ENCODE data around the gene ARHGEF33.
A peak's percentile ranks its signal among the peaks of the same experiment; 100 is the strongest.

Gene ARHGEF33

GRCh38 chr2:38966006-38966405 lies 76.3 kb downstream of the ARHGEF33 start:
- no peak for DNase-seq

GRCh38 chr2:38966678-38967077 lies 77.0 kb downstream of the ARHGEF33 start:
- no peak for DNase-seq

DNA sequence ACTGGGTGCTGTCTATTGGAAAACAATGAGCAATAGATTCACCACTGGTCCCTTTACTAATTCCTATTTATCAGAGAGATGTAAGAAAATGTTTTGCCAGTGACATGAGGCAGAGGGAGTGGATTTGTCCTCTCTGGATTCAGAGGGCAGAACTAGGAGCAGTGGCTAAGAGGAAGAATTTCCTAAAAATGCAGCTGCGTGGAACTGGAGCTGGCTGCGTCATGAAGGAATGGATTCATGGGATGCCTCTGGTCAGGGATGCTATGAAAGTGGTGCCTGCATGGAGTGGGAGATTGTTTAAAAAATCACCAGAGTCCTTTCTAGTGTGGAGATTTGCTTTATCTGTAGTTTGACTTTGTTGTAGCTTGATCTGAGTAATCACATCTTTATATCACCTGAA lies 78.3 kb downstream of the ARHGEF33 start:
- no peak for DNase-seq

DNA sequence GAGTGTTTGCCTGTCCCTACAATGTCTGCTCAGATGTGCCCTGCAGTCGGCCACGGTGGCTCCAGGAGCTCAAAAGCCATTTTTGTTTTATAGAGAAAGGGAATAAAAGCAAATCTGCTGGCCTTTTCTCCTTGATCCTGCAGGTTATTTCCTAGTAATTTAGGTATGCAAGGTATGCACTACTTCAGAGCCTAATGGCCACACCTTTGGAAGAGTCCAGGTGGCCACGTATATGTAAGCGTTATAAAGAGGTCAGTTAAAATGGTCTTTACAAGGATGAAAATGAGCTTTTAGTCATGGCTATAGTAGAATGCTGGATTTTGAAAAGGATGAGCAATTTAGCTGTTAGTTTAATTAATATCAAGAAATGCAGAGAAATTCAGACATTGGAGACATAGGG lies 81.7 kb downstream of the ARHGEF33 start:
- DNase-seq, result no peak

DNA sequence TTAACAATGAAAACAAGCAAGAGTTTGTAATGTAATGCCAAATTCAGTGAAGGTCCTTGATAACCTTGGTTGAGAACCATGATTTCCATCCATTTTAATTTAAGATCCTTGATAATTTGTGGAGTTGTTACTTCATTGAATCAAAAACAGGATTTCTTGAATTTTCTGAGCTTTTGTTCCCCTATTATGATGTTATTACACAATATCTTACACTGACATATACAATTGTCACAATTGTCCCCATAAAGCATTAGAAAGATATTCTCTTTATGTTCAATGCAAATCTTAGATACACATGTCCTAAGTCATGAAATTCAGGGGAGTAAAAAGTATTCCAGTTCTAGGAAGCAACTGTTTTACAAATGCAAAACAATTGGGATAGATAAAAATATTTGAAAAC lies 83.6 kb downstream of the ARHGEF33 start:
- no peak for DNase-seq

DNA sequence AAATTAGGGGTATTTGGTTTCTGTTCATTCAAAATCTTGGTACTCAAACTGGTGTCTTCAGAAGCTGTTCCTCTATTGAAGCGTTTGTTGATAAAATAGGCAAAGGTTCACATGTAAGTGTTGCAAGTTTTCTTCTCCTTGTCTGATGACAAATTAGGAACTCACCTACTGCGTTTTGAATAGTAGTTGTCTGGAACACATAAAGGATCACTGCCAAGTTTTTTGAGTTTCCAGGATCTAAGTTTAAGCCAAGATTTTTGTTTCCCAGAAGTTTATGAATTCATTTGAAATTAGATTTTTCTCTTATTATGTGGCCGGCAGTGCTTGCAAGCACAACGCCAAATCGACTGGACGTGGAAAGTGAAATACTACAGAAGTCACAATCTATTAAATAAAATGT lies 85.4 kb downstream of the ARHGEF33 start:
- DNase-seq, result no peak

- DNase-seq, result no peak
These were observed 87.4 kb downstream of the ARHGEF33 start for GRCh38 chr2:38977047-38977446.

DNA sequence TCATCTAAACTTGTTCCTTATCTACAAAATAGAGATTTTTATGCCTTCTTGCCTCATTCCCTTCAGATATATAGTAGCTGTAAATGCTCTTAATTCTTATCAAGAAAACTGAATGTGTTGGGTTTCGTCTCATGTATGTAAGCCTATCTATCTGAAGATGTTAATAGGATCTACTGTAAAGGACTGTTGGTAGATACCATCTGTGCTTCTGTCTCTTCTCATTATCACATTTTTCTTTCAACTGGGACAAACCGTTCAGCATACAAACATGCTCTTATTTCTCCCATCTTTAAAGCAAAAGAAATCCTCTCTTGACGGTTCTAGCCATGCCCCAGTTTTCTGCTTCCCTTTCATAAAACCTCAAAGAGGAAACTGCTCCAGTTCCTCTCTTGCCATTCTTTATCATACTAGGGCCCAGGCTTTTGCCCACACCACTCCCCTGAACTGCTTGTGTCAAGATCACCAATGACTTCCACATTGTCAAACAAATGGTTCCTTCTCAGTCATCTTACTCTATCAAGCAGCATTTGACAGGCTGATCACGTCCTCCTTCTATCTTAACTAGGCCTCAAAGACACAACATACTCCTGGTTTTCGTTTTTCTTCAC lies 88.7 kb downstream of the ARHGEF33 start:
- DNase-seq, result no peak

DNA sequence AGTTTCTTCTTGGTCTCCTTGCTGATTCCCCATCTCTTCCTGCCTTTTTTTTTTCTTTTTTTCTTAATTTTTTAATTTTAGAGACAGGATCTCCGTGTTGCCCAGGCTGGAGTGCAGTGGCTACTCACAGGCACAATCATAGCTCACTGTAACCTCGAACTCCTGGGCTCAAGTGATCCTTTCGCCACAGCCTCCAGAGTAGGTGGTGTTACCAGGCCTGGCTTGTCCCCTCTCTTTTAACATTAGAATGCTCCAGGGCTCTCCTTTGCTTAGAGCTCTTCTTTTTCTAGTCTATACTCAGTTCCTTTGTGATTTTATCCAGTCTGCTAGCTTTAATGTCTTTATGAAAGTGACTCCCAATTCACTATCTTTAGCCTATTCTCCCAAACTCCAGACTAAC lies 89.2 kb downstream of the ARHGEF33 start:
- no peak for DNase-seq

GRCh38 chr2:38981003-38981669 lies 91.5 kb downstream of the ARHGEF33 start:
- no peak for DNase-seq

DNA sequence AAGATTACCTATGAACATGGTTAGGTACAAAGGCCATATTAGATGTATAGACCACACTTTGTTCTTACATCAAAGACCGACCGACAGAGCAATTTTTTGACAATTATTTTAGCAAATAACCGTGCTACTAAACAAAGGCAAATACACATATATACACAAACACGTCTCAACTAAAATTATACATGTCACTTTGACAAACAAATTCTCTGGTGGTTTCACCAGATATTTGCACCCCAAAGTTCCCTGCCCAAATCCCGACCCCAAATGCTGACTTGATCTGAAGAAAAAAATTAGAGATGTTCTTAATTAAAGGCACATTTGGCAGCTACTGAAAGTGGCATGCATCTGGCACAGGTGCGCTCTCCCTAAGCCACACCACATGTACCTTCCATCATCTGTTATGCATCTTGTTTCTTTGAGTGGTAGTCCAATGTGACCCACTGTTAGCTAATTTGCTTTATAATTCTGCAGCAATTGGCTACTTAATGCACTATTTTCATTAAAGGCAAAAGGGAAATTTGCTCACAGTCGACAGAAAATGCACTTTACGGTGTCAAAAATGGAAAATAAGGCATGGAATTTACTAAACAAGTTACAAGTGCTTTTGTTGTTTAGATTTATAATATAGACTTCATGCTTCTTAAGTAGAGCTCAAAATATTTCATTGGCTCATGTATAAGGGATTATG lies 92.1 kb downstream of the ARHGEF33 start:
- DNase-seq, result no peak

DNA sequence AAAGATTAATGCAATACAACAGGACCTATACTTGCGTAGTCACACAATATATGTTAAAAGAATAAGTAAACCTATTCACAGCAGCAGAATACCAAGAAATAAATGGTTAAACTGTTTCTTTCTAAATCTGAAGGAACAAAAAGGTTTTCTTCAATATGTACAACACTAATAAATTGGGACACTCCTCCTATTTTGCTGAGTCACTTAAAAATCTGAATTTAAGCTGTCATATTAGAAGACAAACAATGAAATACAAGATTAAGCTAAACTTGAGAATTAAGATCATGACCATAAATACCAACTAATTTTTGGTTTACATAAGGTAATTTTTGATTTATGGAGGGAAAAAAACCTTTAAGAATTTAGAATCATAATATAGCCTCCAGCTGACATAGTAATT lies 92.8 kb downstream of the ARHGEF33 start:
- DNase-seq, result no peak

- DNase-seq, result no peak
These were observed 99.0 kb downstream of the ARHGEF33 start for GRCh38 chr2:38988716-38989115.

DNA sequence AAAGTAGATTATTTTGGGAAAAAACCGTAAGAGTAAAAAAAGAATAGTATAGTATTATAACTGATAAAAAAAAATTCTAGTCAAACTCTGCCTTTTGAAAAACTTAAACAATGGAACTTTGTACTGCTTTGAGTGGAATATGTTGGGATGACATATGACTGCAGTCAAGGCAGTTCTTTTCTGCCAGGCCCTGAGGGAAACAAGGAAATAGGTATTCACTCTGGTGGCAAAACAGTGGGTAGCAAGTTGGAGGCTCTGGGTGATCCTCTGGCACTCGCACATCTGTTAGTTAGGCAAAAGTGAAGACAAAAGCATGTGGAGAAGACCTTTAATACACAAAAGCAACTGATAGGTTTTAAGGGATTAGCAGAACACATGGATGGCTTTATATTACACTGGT lies 102.2 kb downstream of the ARHGEF33 start:
- no peak for DNase-seq

GRCh38 chr2:38997781-38998180 lies 108.1 kb downstream of the ARHGEF33 start:
- DNase-seq, result peak in 1 of 2 experiments; percentile 17

GRCh38 chr2:39000552-39000951 lies 110.9 kb downstream of the ARHGEF33 start:
- no peak for DNase-seq

GRCh38 chr2:39007875-39008504 lies 118.3 kb downstream of the ARHGEF33 start:
- no peak for DNase-seq

GRCh38 chr2:39008665-39009064 lies 119.0 kb downstream of the ARHGEF33 start:
- no peak for DNase-seq

DNA sequence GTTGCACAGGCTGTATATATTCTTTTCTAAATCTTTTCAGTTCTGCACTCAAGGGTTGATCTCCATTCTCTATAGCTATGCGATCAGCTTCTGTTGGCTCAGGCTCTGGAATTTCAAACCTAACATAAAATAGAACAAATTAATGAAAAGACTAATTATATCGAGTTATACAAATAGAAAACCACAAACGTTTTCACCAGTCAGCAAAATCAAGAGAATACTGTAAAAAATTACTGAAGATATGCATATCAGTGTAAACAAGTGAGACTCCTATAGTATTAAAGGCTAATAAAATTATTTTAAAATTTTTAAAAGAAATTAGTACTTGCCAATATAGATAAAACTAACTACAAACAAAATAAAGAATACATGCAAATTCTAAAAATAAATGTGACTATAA lies 124.2 kb downstream of the ARHGEF33 start:
- DNase-seq, result no peak

- no peak for DNase-seq
These were observed 125.7 kb downstream of the ARHGEF33 start for GRCh38 chr2:39015424-39015823.

- no peak for DNase-seq
These were observed 127.7 kb downstream of the ARHGEF33 start for GRCh38 chr2:39017334-39017733.

- no peak for DNase-seq
These were observed 129.0 kb downstream of the ARHGEF33 start for GRCh38 chr2:39018638-39019037.

DNA sequence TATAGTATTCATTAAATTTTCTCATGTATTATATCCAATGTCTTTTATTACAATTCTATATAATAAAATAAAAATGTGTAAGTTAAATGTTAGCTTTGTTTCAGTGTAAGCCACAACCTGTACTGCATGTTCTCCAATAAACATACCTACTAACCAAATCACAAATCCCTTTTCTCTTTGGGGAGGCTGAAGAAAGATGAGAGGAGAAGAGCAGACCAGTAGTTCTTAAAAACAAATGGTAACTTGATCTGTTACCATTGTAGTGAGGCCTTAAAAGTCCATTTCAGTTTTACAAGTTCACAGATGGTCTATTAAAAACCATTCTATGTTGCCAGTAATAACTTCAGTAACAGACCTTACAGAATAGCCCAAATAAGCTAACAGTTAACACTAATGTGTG lies 130.7 kb downstream of the ARHGEF33 start:
- DNase-seq, result no peak

DNA sequence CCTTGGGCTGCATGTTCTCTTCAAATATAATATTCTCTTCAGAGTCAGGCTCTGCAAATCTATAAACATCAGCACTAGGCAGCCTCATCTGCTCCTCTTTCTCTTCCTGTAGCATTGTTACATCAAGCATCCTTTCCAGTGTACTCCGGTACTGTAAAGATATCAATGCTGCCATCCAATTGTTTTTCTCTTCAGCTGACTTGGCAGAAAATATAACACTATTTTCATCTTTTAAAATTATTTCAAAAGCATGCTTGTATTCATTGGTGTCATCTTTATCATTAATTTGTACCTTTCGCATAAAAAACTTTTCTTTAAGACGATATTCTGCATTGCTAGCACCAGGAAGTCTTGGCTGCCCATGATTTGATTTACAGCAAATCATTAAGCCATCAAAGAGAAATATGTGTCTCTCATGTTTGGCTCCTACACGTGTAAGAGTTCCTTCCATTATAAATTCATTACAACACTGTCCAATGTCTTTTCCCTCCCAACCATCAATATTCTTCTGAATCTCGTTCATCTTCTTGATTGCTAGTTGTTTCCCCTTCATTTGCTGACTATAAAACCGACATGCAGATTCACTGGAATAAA lies 133.1 kb downstream of the ARHGEF33 start:
- no peak for DNase-seq

Data from NCI-H2081 (cell line).